HepG2 (cell line): Measurements from ENCODE around the gene RERE. TPM values are rescaled to one million over a fixed set of nuclear protein-coding genes. Genes with fewer than 3 reads are reported as not detected.

Experiments
- ATAC-seq: fragments of 200-7000 bp; cut with Tn5 transposase; 3 replicates; pipeline ENCODE4 v1.9.1; 2020; ENCODE audit warnings: mild to moderate bottlenecking, moderate library complexity
- BruUV-seq: library from RNA; stranded (reverse); fragments of 400-500 nt; replicated peaks from 2 replicates; lab custom pipeline; 2021; lab: Mats Ljungman, UMichigan
- CTCF ChIA-PET: fragments of 300-600 bp; formaldehyde crosslinking; extraction: SDS; loops from one replicate; lab custom pipeline; 2021; ENCODE audit warnings: low total read pairs, inconsistent platforms, low intra/inter-chr PET ratio; lab: Yijun Ruan, JAX
- POLR2A ChIA-PET: fragments of 350-600 bp; sonication (Branson Sonifier 250); formaldehyde crosslinking; loops from one replicate; lab custom pipeline; 2020; ENCODE audit warnings: antibody characterized with exemption, inconsistent platforms; lab: Yijun Ruan, JAX
- DNase-seq: peaks from one replicate; pipeline ENCODE4 v3.0.0-alpha.2; 2015; ENCODE audit warnings: low spot score
- FAIRE-seq: peaks from 3 replicates; lab custom pipeline; 2011; peaks lifted over from hg19 to GRCh38; lab: Jason Lieb, UNC
- H2AFZ ChIP-seq: one replicate; pipeline ENCODE4 v1.6.1; 2011; ENCODE audit warnings: low read length, inconsistent platforms
- H3K27ac ChIP-seq: fragments of 300-600 bp; 3 replicates; pipeline ENCODE4 v1.8.0; 2011; ENCODE audit warnings: mixed run types, mild to moderate bottlenecking, mixed read lengths, low read length, inconsistent platforms; ENCODE audit not compliant: insufficient read depth; ENCODE audit errors: extremely low read length
- H3K27me3 ChIP-seq, 2 experiments: fragments of 200-600 bp in 1 of 2; 2 replicates in 1 of 2; 3 replicates in 1 of 2; pipeline versions ENCODE4 v1.6.0 to v1.8.0; 2011; ENCODE audit warnings: low read length in 2 of 2, mild to moderate bottlenecking in 2 of 2, moderate library complexity in 2 of 2, inconsistent platforms in 1 of 2; ENCODE audit not compliant: insufficient read depth in 2 of 2, control insufficient read depth in 1 of 2
- H3K36me3 ChIP-seq, 2 experiments: fragments of 200-600 bp in 1 of 2; replicated peaks in 1 of 2; 2 replicates in 1 of 2; 3 replicates in 1 of 2; pipeline versions ENCODE4 v1.5.1 to v1.8.0; 2011; ENCODE audit warnings: low read length in 2 of 2, inconsistent platforms in 1 of 2; ENCODE audit not compliant: insufficient read depth in 2 of 2, control insufficient read depth in 1 of 2
- H3K4me1 ChIP-seq: 2 replicates; pipeline ENCODE4 v1.5.1; 2012; ENCODE audit warnings: low read length, inconsistent platforms; ENCODE audit not compliant: insufficient read depth
- H3K4me2 ChIP-seq: 2 replicates; pipeline ENCODE4 v1.6.0; 2011; ENCODE audit warnings: low read depth, low read length, inconsistent platforms
- H3K4me3 ChIP-seq, 3 experiments: fragments of 200-600 bp in 1 of 3; sonication (generic), shearing (Covaris generic) in 1 of 3; replicated peaks in 1 of 3; 2 replicates each; pipeline ENCODE4 v1.5.1; 2011 to 2016; ENCODE audit warnings: low read length in 3 of 3, inconsistent platforms in 2 of 3, low read depth in 2 of 3, mild to moderate bottlenecking in 2 of 3, control low read depth in 1 of 3, mixed read lengths in 1 of 3; ENCODE audit not compliant: insufficient read depth in 1 of 3
- H3K79me2 ChIP-seq: one replicate; pipeline ENCODE4 v1.6.1; 2011; ENCODE audit warnings: low read length, inconsistent platforms; ENCODE audit not compliant: insufficient read depth
- H3K9ac ChIP-seq: 2 replicates; pipeline ENCODE4 v1.6.0; 2011; ENCODE audit warnings: mild to moderate bottlenecking, low read depth, low read length, inconsistent platforms; ENCODE audit not compliant: insufficient read depth
- H3K9me3 ChIP-seq: 2 replicates; pipeline ENCODE4 v1.5.1; 2012; ENCODE audit warnings: mild to moderate bottlenecking, low read length
- H4K20me1 ChIP-seq: 2 replicates; pipeline ENCODE4 v1.6.0; 2011; ENCODE audit warnings: inconsistent platforms, mild to moderate bottlenecking, low read length, moderate library complexity; ENCODE audit not compliant: insufficient read depth
- FLYWCH1 ChIP-seq: sonication (generic); formaldehyde crosslinking; IDR thresholded peaks from 2 replicates; pipeline ENCODE4 v1.8.1; 2023; ENCODE audit warnings: mild to moderate bottlenecking, missing genetic modification reagents
- KLF16 ChIP-seq, 2 experiments: sonication (generic) in 1 of 2; formaldehyde crosslinking in 1 of 2; IDR thresholded peaks; 2 replicates each; pipeline versions ENCODE4 v1.6.1 to v1.8.0; 2016 to 2023; ENCODE audit warnings: missing genetic modification reagents in 2 of 2, missing compliant biosample characterization in 1 of 2
- MBD4 ChIP-seq: IDR thresholded peaks from 2 replicates; pipeline ENCODE4 v1.6.1; 2012; ENCODE audit warnings: low read length, inconsistent platforms, borderline replicate concordance
- PAF1 ChIP-seq: IDR thresholded peaks from 2 replicates; pipeline ENCODE4 v1.6.1; 2016; ENCODE audit warnings: missing genetic modification reagents, missing compliant biosample characterization
- REPIN1 ChIP-seq: sonication (generic); formaldehyde crosslinking; IDR thresholded peaks from 2 replicates; pipeline ENCODE4 v1.8.0; 2022; ENCODE audit warnings: missing genetic modification reagents, low read depth, mild to moderate bottlenecking, borderline replicate concordance
- SMAD9 ChIP-seq: sonication (generic); formaldehyde crosslinking; IDR thresholded peaks from 2 replicates; pipeline ENCODE4 v1.5.1; 2020; ENCODE audit warnings: mild to moderate bottlenecking, missing genetic modification reagents
- TCF7 ChIP-seq: sonication (generic); IDR thresholded peaks from 2 replicates; pipeline ENCODE4 v1.6.1; 2016; ENCODE audit warnings: antibody characterized with exemption, low read depth
- ZBTB3 ChIP-seq: sonication (generic); formaldehyde crosslinking; IDR thresholded peaks from 2 replicates; pipeline ENCODE4 v1.4.0; 2020; ENCODE audit warnings: low read depth, mild to moderate bottlenecking, moderate library complexity, missing genetic modification reagents, borderline replicate concordance
- ZBTB37 ChIP-seq: sonication (generic); formaldehyde crosslinking; IDR thresholded peaks from 2 replicates; pipeline ENCODE4 v1.4.0; 2020; ENCODE audit warnings: mild to moderate bottlenecking, missing genetic modification reagents
- ZNF282 ChIP-seq: fragments of 450-650 bp; IDR thresholded peaks from 2 replicates; pipeline ENCODE4 v1.6.1; 2018; ENCODE audit not compliant: partially characterized antibody
- ZNF460 ChIP-seq: sonication (generic); formaldehyde crosslinking; IDR thresholded peaks from 2 replicates; pipeline ENCODE4 v1.5.1; 2020; ENCODE audit warnings: missing genetic modification reagents, mild to moderate bottlenecking, borderline replicate concordance
- ZNF512 ChIP-seq: sonication (generic); formaldehyde crosslinking; IDR thresholded peaks from 2 replicates; pipeline ENCODE4 v1.4.0; 2020; ENCODE audit warnings: mild to moderate bottlenecking, missing genetic modification reagents
- ZNF619 ChIP-seq: sonication (generic); formaldehyde crosslinking; IDR thresholded peaks from 2 replicates; pipeline ENCODE4 v1.4.0; 2020; ENCODE audit warnings: mild to moderate bottlenecking, missing genetic modification reagents
- ZNF678 ChIP-seq: sonication (generic); formaldehyde crosslinking; IDR thresholded peaks from 2 replicates; pipeline ENCODE4 v1.4.0; 2020; ENCODE audit warnings: mild to moderate bottlenecking, missing genetic modification reagents
- ZNF883 ChIP-seq: sonication (generic); formaldehyde crosslinking; IDR thresholded peaks from 2 replicates; pipeline ENCODE4 v1.5.1; 2020; ENCODE audit warnings: mild to moderate bottlenecking, missing genetic modification reagents; ENCODE audit errors: not compliant biosample characterization
- WGBS: methylation state at CpG from one replicate; pipeline ENCODE4 v1.1.6; 2017; ENCODE audit warnings: low lambda C conversion rate; 5-methylcytosine and 5-hydroxymethylcytosine counted together
- in situ Hi-C: cut with HindIII; loops from 2 replicates; pipeline ENCODE4 v1.10.0; 2017; ENCODE audit warnings: low pct_unique_long_range_greater_than_20kb; ENCODE audit not compliant: extremely low pct_ligation_motif_present
- intact Hi-C: fragments of 100-400 bp; cut with micrococcal nuclease; formaldehyde crosslinking; loops from one replicate; pipeline ENCODE4 v1.10.0; 2022; ENCODE audit not compliant: unreplicated experiment
- polyA plus RNA-seq, 8 experiments: library from polyadenylated mRNA; depleted of rRNA in 3 of 8; stranded (reverse) in 7 of 8; unstranded in 1 of 8; fragments of >200 nt; fragmentation: Illumina TruSeq in 4 of 8; extraction: Trizol in 4 of 8; gene quantifications; 2 replicates each; pipeline versions ENCODE4 v1.2.1 to v1.2.3, GENCODE V29; 2011 to 2016; ENCODE audit warnings: low read depth in 4 of 8, missing spikeins in 1 of 8, mixed read lengths in 1 of 8; ENCODE audit not compliant: insufficient read depth in 1 of 8
- total RNA-seq, 5 experiments: library from RNA; depleted of rRNA; stranded (reverse); fragments of >200 nt; fragmentation: Illumina TruSeq; extraction: Trizol; gene quantifications; 2 replicates each; pipeline ENCODE4 v1.2.3, GENCODE V29; 2016; ENCODE audit warnings: low read depth in 1 of 5
- TF ChIP-seq, protein P1 (sequence below): sonication (generic); formaldehyde crosslinking; conservative IDR thresholded peaks from 2 replicates; pipeline ENCODE4 v1.4.0; 2020; ENCODE audit warnings: missing genetic modification reagents
- TF ChIP-seq, protein P2 (sequence below): sonication (generic); formaldehyde crosslinking; IDR thresholded peaks from 2 replicates; pipeline ENCODE4 v1.4.0; 2020; ENCODE audit warnings: missing genetic modification reagents, borderline replicate concordance

Gene RERE
- total and polyA plus RNA-seq, 2 of the 13 experiments (the other 11 are each of a cell fraction or from before 2014, with no cell fraction given), result 18.3 to 21.9 TPM

DNA sequence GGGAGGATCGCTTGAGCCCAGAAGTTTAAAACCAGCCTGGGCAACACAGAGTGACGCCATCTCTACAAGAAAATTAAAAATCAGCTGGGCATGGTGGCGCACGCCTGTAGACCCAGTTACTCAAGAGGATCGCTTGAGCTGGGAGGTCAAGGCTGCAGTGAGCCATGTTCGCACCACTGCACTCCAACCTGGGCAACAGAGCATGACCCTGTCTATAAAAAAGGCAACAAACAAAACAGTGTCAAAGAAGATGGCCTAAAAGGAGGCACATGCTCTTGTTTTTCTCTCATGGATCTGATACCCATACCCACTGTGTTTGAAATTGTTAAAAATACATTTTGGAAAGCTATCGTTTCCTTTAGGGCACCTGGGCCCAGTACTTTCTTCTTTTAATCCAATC is 307.9 kb downstream of the RERE start:
- peaks cover 14 to 55% of the 10 kb centered on the region in 2 experiments for H3K36me3 ChIP-seq
- H4K20me1 ChIP-seq, result peaks cover 23% of the 10 kb centered on the region
- no peak for ATAC-seq
- H3K4me1 ChIP-seq, result no peaks in the 10 kb centered on the region
- FAIRE-seq, result no peak
- no peaks in the 10 kb centered on the region for H3K9me3 ChIP-seq
- 97% methylated on average over 7 of the region's 7 CpGs for WGBS
- CTCF ChIA-PET, result no interaction called here
- H3K4me3 ChIP-seq, result no peak overlapping the region
- H3K27me3 ChIP-seq, result no peaks in the 10 kb centered on the region
- POLR2A ChIA-PET, result no interaction called here
- H3K4me2 ChIP-seq, result no peak overlapping the region
- no peak overlapping the region for H3K9ac ChIP-seq
- DNase-seq, result no peak
- H3K27ac ChIP-seq, result no peak overlapping the region
- in situ Hi-C loops, result no loop called here
- H3K79me2 ChIP-seq, result peaks cover 2% of the 10 kb centered on the region
- intact Hi-C loops, result no loop called here
- no peak overlapping the region for H2AFZ ChIP-seq
- no TSS peak for BruUV-seq
- TF ChIP-seq ZNF460 (no peak), ZNF512 (CRISPR knock-in tag) (no peak), ZBTB3 (CRISPR knock-in tag) (no peak), REPIN1 (CRISPR knock-in tag) (no peak), ZNF883 (CRISPR knock-in tag) (no peak), ZNF678 (CRISPR knock-in tag) (no peak), ZNF619 (CRISPR knock-in tag) (no peak), PAF1 (CRISPR knock-in tag) (no peak), KLF16 (CRISPR knock-in tag; IDR thresholded peaks at IDR 0.05) (no peak), FLYWCH1 (CRISPR knock-in tag) (no peak), ZNF282 (no peak), ZBTB37 (CRISPR knock-in tag) (no peak), MBD4 (no peak), SMAD9 (CRISPR knock-in tag) (no peak), TCF7 (no peak)
- TF ChIP-seq, protein P1, sequence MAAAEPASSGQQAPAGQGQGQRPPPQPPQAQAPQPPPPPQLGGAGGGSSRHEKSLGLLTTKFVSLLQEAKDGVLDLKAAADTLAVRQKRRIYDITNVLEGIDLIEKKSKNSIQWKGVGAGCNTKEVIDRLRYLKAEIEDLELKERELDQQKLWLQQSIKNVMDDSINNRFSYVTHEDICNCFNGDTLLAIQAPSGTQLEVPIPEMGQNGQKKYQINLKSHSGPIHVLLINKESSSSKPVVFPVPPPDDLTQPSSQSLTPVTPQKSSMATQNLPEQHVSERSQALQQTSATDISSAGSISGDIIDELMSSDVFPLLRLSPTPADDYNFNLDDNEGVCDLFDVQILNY, result no peak
- TF ChIP-seq, protein P2, sequence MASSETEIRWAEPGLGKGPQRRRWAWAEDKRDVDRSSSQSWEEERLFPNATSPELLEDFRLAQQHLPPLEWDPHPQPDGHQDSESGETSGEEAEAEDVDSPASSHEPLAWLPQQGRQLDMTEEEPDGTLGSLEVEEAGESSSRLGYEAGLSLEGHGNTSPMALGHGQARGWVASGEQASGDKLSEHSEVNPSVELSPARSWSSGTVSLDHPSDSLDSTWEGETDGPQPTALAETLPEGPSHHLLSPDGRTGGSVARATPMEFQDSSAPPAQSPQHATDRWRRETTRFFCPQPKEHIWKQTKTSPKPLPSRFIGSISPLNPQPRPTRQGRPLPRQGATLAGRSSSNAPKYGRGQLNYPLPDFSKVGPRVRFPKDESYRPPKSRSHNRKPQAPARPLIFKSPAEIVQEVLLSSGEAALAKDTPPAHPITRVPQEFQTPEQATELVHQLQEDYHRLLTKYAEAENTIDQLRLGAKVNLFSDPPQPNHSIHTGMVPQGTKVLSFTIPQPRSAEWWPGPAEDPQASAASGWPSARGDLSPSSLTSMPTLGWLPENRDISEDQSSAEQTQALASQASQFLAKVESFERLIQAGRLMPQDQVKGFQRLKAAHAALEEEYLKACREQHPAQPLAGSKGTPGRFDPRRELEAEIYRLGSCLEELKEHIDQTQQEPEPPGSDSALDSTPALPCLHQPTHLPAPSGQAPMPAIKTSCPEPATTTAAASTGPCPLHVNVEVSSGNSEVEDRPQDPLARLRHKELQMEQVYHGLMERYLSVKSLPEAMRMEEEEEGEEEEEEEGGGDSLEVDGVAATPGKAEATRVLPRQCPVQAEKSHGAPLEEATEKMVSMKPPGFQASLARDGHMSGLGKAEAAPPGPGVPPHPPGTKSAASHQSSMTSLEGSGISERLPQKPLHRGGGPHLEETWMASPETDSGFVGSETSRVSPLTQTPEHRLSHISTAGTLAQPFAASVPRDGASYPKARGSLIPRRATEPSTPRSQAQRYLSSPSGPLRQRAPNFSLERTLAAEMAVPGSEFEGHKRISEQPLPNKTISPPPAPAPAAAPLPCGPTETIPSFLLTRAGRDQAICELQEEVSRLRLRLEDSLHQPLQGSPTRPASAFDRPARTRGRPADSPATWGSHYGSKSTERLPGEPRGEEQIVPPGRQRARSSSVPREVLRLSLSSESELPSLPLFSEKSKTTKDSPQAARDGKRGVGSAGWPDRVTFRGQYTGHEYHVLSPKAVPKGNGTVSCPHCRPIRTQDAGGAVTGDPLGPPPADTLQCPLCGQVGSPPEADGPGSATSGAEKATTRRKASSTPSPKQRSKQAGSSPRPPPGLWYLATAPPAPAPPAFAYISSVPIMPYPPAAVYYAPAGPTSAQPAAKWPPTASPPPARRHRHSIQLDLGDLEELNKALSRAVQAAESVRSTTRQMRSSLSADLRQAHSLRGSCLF (CRISPR knock-in tag), result no peak
